NCI-H146 treated with DMSO at 0.1 percent for 48 hours (cell line): ENCODE measurements around the gene PDE6A.

ENCODE experiments used
- DNase-seq: peaks from one replicate; lab custom pipeline; 2025; ENCODE audit not compliant: unreplicated experiment; lab: John Stamatoyannopoulos, UW

PDE6A gene

DNA sequence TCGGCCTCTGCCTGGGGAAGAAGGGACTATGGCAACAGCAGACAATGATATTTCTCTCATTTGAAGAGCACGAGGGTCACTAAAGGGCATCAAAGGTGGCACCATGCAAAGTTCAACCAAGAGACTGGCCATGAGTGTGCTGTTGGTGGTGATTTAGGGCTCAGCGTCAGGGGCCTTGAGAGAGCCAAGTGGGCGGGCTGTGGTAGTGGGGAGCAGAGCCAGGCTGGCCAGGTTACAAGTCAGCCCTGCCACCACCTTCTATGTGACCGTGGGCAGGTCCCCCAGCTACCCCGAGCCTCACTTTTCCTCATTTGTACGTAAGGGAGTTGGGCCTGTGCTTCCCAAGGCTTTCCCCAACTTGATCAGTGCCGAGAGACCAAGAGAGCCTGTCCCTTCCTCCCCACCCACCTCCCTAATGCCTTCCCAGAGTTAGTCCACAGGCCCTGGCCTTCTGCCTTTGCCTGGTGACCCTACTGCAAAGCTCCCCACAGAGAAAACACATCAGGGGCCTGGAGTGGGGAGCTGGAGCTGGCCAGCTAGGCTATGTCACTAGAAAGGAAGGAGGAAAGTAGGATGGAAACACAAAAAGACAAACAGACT is 104.3 kb downstream of the PDE6A start:
- DNase-seq, result no peak

DNA sequence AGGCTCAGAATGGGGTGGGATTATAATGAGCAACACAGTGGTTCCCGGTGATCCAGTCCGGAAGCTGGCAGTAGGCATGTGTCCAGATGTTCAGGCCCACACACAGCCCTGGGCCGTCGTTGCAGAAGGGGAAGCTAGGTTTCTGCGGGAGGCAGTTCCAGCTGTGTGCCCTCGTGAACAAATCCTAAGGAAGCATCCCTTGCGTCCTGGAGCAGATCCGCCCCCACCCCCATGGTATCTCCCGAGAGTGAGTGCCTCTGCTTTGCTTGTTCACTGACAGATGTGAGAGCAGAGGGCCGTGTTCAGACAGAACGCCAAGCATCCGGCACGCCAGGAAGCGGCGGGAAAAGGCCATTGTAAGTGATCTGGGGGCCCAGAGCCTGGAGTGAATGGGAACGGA is 104.8 kb downstream of the PDE6A start:
- no peak for DNase-seq

DNA sequence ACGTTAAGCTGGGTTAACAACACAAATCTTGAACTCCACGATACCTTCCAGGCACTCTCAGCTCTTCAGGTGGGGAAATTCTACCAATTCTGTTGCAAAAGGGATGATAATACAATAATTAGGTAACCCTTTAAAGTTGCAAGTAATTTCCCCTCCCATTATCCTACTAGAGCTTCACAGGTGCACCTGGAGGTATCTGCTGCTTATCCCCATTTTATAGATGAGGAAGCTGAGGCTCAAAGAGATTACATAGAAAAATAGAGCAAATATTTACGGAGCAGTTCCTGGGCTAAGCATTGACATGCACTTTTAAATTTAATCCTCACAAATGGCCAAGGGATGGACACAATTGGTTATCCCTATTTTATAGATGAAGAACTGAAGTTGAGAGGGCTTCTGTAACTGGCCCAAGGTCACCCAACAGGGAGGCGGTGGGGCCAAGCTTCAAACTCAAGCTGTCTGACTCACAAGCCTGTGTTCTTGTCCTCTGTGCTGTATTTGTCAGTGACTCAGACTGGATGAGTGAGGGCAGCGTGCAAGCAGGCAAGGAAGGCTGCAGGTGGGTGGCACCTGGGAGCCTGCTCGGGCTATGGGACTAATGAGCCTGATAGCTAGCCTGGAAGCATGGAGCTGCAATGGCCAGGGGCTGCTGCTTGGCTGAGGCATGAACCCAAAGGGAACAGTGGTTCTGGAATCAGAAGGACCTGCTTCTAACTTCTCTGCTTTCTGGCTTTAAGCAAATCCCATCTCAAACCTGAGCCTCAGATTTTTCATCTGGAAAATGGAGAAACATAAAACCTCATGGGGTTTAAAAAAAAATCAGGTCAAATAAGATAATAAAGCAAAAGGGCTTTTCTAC is 105.5 kb downstream of the PDE6A start:
- no peak for DNase-seq

DNA sequence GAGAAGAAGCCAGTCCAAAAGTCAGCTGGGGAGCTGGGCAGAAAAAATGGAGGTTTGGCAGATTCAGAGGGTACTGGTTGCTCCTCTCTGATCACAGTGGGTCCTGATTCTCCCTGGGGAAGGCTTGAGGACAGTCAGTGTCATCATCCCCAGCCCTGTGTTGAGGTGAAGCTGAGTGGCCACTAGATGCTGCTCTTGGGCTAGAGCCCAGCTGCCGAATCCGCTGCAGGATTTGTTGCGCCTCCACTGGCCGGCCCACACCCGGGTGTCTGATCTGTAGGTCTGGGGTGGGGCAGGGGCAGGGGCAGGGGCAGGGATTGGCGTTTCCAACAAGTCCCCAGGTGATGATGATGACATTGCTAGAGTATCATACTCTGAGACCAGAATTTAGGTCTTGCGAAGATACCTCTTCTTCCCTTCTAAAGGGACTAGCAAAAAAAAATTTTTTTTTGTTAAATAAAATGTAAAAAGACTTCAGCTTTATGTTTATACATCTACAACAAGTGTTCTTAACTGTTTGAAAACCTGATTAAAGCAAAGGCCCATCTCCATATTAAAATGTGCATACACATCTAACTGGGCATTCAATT is 106.8 kb downstream of the PDE6A start:
- DNase-seq, result peak; percentile 0

DNA sequence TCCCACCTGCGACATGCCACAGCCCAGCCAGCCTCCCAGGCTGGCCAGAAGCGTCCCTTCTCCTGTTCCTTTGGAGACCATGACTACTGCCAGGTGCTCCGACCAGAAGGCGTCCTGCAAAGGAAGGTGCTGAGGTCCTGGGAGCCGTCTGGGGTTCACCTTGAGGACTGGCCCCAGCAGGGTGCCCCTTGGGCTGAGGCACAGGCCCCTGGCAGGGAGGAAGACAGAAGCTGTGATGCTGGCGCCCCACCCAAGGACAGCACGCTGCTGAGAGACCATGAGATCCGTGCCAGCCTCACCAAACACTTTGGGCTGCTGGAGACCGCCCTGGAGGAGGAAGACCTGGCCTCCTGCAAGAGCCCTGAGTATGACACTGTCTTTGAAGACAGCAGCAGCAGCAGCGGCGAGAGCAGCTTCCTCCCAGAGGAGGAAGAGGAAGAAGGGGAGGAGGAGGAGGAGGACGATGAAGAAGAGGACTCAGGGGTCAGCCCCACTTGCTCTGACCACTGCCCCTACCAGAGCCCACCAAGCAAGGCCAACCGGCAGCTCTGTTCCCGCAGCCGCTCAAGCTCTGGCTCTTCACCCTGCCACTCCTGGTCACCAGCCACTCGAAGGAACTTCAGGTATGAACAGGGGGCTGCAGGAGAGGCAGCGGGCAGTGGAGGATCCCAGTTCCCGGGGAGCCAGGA is 108.0 kb downstream of the PDE6A start:
- DNase-seq, result no peak

DNA sequence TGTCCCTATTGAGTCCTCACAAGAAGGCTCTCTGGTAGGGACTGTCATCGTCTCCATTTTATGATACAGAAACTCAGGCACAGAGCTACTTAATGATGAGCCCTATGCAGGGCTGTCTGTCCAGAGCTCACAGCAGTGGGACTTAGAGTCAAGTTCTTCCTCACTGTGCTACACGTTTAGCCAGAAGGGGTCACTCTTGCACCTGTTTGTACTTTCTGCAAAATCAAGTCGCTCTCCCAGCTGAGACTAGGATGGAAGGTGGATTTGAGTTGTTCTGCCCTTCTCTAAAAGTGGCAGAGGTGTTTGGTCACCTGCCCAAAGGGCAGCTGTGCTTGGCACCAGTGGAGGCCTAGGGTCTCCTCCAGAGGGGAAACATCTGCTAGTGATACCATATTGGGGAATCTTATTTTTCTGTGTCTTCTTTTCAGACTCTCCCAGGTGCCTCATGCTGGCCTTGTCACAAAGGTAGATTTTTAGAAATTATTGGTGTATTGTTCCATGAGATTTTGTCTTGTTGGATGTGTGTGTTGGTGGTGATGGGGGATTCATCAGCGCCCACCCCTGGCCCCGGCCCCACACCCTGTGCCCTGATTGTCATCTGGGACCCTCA is 110.2 kb downstream of the PDE6A start:
- DNase-seq, result peak; percentile 37

DNA sequence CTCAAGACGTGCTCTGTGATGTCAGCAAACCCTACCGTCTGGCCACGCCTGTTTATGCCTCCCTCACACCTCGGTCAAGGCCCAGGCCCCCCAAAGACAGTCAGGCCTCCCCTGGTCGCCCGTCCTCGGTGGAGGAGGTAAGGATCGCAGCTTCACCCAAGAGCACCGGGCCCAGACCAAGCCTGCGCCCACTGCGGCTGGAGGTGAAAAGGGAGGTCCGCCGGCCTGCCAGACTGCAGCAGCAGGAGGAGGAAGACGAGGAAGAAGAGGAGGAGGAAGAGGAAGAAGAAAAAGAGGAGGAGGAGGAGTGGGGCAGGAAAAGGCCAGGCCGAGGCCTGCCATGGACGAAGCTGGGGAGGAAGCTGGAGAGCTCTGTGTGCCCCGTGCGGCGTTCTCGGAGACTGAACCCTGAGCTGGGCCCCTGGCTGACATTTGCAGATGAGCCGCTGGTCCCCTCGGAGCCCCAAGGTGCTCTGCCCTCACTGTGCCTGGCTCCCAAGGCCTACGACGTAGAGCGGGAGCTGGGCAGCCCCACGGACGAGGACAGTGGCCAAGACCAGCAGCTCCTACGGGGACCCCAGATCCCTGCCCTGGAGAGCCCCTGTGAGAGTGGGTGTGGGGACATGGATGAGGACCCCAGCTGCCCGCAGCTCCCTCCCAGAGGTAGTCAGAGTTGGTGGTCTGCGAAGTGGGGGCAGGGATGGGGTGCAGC is 111.3 kb downstream of the PDE6A start:
- DNase-seq, result no peak

DNA sequence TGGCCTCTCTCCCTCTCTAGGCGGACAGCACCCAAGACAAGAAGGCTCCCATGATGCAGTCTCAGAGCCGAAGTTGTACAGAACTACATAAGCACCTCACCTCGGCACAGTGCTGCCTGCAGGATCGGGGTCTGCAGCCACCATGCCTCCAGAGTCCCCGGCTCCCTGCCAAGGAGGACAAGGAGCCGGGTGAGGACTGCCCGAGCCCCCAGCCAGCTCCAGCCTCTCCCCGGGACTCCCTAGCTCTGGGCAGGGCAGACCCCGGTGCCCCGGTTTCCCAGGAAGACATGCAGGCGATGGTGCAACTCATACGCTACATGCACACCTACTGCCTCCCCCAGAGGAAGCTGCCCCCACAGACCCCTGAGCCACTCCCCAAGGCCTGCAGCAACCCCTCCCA is 112.0 kb downstream of the PDE6A start:
- DNase-seq, result no peak

DNA sequence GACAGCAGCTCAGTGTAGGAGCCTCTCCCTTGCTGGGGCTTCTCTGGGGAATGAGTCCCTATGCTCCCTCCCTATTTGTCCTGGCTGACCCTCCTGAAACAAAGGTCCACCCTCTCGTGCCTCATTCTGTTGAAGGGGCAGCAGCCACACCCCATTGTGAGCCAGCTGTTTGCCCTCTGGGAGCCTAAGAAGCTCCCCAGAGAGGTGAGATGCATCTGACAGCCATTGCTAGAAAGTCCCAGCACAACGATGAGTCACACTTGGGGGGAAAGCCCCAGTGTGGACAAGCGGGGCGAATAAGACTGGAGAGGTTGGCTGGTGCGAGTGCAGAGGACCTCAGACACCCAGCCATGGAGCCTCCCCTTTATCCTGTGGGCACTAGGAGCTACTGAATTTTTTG is 113.1 kb downstream of the PDE6A start:
- DNase-seq, result no peak

DNA sequence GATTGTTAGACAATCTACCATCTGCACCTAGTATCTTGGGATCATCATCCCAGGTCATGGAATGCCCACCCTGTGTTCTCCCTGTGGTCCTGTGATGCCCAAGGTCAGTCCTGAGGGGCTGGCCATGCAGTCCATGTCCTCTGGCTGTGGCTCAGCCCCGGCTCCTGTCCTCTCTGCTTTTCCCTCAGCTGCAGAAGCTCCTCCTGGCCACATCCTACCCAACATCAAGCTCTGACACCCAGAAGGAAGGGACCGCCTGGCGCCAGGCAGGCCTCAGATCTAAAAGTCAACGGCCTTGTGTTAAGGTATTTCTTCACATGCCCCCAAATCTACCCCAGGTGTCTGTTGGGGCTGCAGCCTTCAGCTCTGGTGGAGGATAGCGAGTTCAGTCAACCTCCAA is 114.0 kb downstream of the PDE6A start:
- DNase-seq, result no peak

DNA sequence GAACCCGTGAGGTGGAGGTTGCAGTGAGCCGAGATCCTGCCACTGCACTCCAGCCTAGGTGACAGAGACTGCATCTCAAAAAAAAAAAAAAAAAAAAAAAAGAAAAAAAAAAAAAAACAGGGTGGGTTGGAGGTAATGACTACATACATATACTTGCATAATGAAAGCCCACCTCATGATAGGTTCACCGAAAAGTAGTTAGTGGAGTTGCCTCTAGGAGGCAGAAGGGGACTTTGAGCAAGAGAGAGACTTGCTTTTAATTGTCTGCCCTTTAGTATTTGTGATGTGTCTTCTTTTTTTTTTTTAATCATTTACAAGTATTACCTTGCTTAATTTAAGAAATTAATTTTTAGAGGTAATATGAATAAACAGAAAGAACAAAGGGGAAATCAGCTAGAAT is 114.6 kb downstream of the PDE6A start:
- DNase-seq, result no peak

DNA sequence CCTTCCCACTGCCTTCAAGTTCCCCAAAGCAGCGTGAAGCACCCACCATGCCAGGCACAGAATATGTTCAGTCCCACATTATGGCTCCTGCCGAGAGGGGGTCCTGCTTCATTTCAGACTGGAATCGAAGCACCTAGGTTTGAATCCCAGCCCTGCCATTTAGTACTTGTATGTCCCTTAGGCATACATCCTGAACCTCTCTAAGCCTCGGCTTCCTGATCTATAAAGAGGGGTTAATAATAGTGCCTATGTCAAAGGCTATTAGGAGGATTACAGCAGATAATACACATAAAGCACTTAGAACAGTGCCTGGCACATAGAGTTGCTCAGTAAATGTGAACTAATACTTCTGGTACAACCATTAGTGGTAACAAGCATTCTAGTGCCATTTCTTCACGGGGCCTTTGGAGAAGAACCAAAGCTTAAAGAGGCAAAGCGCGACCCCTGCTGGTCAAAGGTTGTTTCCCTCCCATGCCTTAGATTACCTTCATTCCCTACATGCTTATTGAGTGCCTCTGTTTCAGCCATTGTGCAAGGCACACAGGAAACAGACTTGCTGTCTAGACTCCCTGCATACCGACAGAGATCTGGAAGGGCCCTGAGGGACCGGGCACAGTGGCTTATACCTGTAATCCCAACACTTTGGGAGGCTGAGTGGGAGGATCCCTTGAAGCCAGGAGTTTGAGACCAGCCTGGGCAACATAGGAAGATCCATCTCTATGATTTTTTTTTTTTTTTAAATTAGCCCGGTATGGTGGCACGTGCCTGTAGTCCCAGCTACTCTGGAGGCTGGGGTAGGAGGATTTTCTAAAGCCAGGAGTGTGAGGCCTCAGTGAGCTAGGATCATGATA is 116.2 kb downstream of the PDE6A start:
- peak; percentile 48 for DNase-seq

DNA sequence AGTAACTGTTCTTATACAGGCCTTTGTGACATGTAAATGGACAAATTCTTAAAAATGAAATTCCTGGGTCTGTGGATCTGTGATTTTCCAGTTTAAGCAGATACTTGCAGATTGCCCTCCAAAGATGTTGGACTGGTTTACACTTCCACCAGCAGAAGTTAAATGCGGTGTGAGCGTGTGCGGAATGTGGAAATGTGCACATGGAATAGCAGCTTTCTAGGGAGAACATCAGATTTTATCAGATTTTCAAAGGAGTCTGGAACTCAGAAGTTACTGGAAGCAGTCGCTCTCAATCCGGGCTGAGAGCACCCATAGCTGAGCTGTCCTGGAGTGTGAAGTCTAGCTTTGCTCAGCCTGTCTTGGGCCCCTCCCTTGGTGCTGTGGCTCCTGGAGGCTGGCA is 117.0 kb downstream of the PDE6A start:
- DNase-seq, result no peak

DNA sequence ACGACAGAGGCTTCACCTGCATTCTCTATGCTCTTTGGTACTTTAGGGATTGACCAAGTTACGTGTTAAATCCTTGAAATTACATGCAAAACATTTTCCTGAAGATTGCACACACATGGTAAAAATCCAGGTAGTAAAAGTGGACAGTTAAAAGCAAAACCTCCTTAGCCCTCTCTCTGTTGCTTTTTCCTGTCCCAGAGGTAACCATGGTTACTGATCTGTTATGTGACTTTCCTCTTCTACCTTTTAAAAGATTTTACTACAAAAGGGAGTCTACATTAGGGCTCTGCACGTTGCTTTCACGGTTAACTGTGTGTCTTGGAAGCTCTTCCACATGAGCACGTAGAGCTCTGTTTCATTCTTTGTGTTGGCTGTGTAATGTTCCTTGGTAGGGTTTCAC is 117.5 kb downstream of the PDE6A start:
- no peak for DNase-seq

DNA sequence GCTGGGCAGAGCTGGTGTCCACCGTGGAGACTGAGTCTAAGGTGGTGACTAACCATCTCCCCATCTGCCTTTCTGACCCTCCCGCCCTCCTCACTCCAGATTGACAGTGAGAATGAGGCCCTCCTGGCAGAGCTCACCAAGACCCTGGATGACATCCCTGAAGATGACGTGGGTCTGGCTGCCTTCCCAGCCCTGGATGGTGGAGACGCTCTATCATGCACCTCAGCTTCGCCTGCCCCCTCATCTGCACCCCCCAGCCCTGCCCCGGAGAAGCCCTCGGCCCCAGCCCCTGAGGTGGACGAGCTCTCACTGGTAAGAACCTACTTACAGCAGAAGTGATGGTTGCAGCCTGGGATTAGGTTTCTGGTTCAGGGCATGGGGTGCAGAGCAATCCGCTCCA is 118.0 kb downstream of the PDE6A start:
- no peak for DNase-seq

DNA sequence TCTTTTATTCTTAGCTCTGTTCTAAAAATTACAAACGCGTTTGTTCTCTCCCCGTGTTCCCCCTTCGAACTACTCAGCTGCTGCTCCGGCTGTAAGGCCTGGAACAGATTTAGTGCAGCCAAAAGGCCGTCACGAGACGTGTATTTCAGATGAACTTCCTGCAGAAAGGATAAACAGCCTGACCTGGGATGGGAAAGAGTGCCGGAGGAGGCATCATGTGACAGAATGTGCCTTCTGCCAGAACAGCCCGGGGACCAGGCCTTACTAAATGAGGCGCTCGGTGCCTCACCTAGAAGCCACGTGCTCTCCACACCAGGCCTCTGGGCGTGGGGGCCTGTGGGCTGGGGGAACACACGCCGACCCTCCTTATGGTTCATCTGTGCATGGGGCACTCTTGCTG is 119.7 kb downstream of the PDE6A start:
- no peak for DNase-seq

DNA sequence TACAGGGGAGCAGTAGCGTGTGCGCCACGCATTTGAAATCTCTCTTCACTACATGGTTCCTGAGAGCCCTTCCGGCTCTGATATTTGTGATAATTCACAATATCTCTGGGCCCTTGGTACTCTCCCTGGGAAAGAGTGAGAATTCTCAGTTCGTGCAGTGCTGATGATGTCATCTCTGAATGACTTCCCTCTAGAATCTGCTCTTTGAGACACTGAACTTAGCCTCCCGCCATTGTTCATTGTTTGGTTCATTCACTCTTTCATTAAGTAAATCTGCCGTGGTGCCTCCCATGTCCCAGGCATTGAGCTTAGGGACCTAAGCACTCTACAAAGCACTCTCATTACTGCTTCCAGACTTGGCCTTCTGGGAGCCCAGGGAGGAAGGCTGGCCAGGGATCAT is 120.5 kb downstream of the PDE6A start:
- no peak for DNase-seq

DNA sequence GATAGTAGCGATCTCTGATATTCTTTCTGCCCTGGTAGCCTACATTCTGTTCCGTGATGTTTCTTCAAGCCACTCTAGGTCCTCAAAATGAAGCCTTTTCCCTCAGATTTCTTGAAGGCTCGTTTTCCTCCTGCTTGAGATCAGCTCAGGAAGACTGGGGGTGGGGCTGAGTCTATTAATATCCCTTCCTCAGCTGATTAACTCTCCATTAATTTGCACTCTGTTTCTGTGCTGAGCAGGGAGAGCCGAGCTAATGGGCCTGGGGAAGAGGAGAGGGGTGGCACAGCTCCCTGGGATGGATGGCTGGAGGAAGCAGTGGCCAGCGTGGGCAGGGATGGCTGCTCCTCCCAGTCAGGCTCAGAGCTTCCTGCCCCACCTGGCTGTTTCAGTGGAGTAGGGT is 121.2 kb downstream of the PDE6A start:
- DNase-seq, result no peak

DNA sequence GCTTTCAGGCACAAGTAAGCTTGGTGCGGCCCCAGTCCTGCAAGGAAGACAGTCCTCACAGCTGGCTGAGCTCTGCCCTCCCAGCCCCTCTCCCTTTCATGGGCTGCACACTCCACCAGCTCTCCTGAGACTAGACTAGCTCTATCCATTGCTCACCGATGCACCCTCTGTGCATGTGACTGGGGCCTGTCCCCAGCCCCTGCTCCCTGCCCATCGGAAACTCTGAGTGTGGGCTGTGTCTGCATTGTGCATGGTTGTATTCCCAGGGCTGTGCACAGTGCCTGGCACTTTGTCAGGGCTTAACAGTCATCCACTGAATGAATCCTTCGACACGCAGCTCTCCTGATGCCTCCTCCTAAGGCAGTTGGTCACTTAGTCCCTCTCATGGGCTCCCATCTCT is 122.3 kb downstream of the PDE6A start:
- DNase-seq, result no peak
